IMR-90 (cell line): ENCODE measurements around the gene MYH10. TPM values are rescaled to one million over a fixed set of nuclear protein-coding genes. Genes with fewer than 3 reads are reported as not detected.
"Not testable (repeated sequence)": the region's sequence is repeated elsewhere in the genome, so short reads cannot be mapped to it uniquely, and the experiment has no call there.

ENCODE experiments used
- ATAC-seq: fragments of 200-7000 bp; cut with Tn5 transposase; 2 replicates; pipeline ENCODE4 v1.9.1; 2020; ENCODE audit warnings: low read depth, mild to moderate bottlenecking, moderate library complexity
- BruUV-seq: library from RNA; stranded (reverse); fragments of 400-500 nt; replicated peaks from 2 replicates; lab custom pipeline; 2021; lab: Mats Ljungman, UMichigan
- CTCF ChIA-PET: fragments of 300-600 bp; formaldehyde crosslinking; extraction: SDS; loops from one replicate; lab custom pipeline; 2021; ENCODE audit warnings: antibody characterized with exemption; lab: Yijun Ruan, JAX
- POLR2A ChIA-PET: fragments of 300-600 bp; sonication (Branson Sonifier 250); formaldehyde crosslinking; loops from one replicate; lab custom pipeline; 2022; ENCODE audit warnings: antibody characterized with exemption; ENCODE audit not compliant: unreplicated experiment; lab: Charles Lee
- DNase-seq: peaks from one replicate; pipeline ENCODE4 v3.0.0; 2013
- H2AFZ ChIP-seq: replicated peaks from 2 replicates; pipeline ENCODE3; 2013; ENCODE audit warnings: low read length, mild to moderate bottlenecking; ENCODE audit not compliant: poor library complexity
- H2AK5ac ChIP-seq: 2 replicates; pipeline ENCODE4 v1.6.1; 2013; ENCODE audit warnings: low read depth, low read length, inconsistent platforms
- H2AK9ac ChIP-seq: replicated peaks from 2 replicates; pipeline ENCODE3; 2013; ENCODE audit warnings: mild to moderate bottlenecking, low read depth, low read length, moderate library complexity; ENCODE audit not compliant: poor library complexity
- H2BK120ac ChIP-seq: 2 replicates; pipeline ENCODE4 v1.6.1; 2013; ENCODE audit warnings: low read depth, low read length, inconsistent platforms
- H2BK15ac ChIP-seq: 3 replicates; pipeline ENCODE4 v1.6.1; 2013; ENCODE audit warnings: low read depth, low read length, inconsistent platforms
- H2BK20ac ChIP-seq: 2 replicates; pipeline ENCODE4 v1.6.1; 2013; ENCODE audit warnings: low read depth, mild to moderate bottlenecking, inconsistent platforms, low read length, moderate library complexity
- H2BK5ac ChIP-seq: 2 replicates; pipeline ENCODE4 v1.6.1; 2013; ENCODE audit warnings: mild to moderate bottlenecking, low read depth, low read length, inconsistent platforms; ENCODE audit not compliant: poor library complexity, severe bottlenecking
- H3K14ac ChIP-seq: replicated peaks from 2 replicates; pipeline ENCODE4 v1.6.1; 2013; ENCODE audit warnings: low read depth, low read length, inconsistent platforms
- H3K18ac ChIP-seq: 2 replicates; pipeline ENCODE4 v1.6.1; 2013; ENCODE audit warnings: low read depth, low read length, control low read depth
- H3K23ac ChIP-seq: 2 replicates; pipeline ENCODE4 v1.6.1; 2013; ENCODE audit warnings: low read depth, low read length, inconsistent platforms
- H3K27ac ChIP-seq: 2 replicates; pipeline ENCODE4 v1.5.1; 2013; ENCODE audit warnings: mild to moderate bottlenecking, control low read depth, low read length; ENCODE audit not compliant: insufficient read depth
- H3K27me3 ChIP-seq: 2 replicates; pipeline ENCODE4 v1.6.1; 2013; ENCODE audit warnings: low read length; ENCODE audit not compliant: control insufficient read depth, insufficient read depth
- H3K36me3 ChIP-seq: 2 replicates; pipeline ENCODE4 v1.6.1; 2013; ENCODE audit warnings: low read length, mixed read lengths; ENCODE audit not compliant: control insufficient read depth, insufficient read depth
- H3K4ac ChIP-seq: 2 replicates; pipeline ENCODE4 v1.6.1; 2013; ENCODE audit warnings: low read depth, low read length, inconsistent platforms
- H3K4me1 ChIP-seq: 2 replicates; pipeline ENCODE4 v1.6.1; 2013; ENCODE audit warnings: low read length, mixed read lengths; ENCODE audit not compliant: control insufficient read depth, insufficient read depth
- H3K4me2 ChIP-seq: 2 replicates; pipeline ENCODE4 v1.6.1; 2013; ENCODE audit warnings: low read depth, mild to moderate bottlenecking, control low read depth, low read length, moderate library complexity
- H3K4me3 ChIP-seq: 2 replicates; pipeline ENCODE4 v1.5.1; 2013; ENCODE audit warnings: low read depth, mild to moderate bottlenecking, control low read depth, low read length, moderate library complexity; ENCODE audit not compliant: insufficient read depth
- H3K56ac ChIP-seq: 2 replicates; pipeline ENCODE4 v1.6.1; 2013; ENCODE audit warnings: low read length, inconsistent platforms; ENCODE audit not compliant: insufficient read depth; ENCODE audit errors: extremely low read depth
- H3K79me1 ChIP-seq, 2 experiments: 2 replicates each; pipeline ENCODE4 v1.6.1; 2013; ENCODE audit warnings: low read length in 2 of 2, inconsistent platforms in 1 of 2, low read depth in 1 of 2
- H3K9ac ChIP-seq: 2 replicates; pipeline ENCODE4 v1.6.1; 2013; ENCODE audit warnings: low read depth, low read length, control low read depth
- H3K9me1 ChIP-seq: 2 replicates; pipeline ENCODE4 v1.6.1; 2013; ENCODE audit warnings: low read length, inconsistent platforms; ENCODE audit not compliant: insufficient read depth
- H3K9me3 ChIP-seq: 2 replicates; pipeline ENCODE4 v1.6.1; 2013; ENCODE audit warnings: low read length; ENCODE audit not compliant: control insufficient read depth, insufficient read depth
- H4K20me1 ChIP-seq: 2 replicates; pipeline ENCODE4 v1.6.1; 2013; ENCODE audit warnings: low read length, inconsistent platforms; ENCODE audit not compliant: insufficient read depth
- H4K5ac ChIP-seq: 2 replicates; pipeline ENCODE4 v1.6.1; 2013; ENCODE audit warnings: mild to moderate bottlenecking, low read depth, low read length, control low read depth
- H4K8ac ChIP-seq, 2 experiments: 2 replicates each; pipeline ENCODE4 v1.6.1; 2013; ENCODE audit warnings: low read depth in 2 of 2, low read length in 2 of 2, control low read depth in 1 of 2, inconsistent platforms in 1 of 2
- H4K91ac ChIP-seq: 2 replicates; pipeline ENCODE4 v1.6.1; 2013; ENCODE audit warnings: low read depth, low read length, inconsistent platforms; ENCODE audit not compliant: insufficient read depth
- MAZ ChIP-seq: IDR thresholded peaks from 2 replicates; pipeline ENCODE4 v1.6.1; 2012; ENCODE audit warnings: low read depth, mild to moderate bottlenecking, low read length, improper control_type of control experiment, moderate library complexity, borderline replicate concordance
- WGBS, 2 experiments: methylation state at CpG; one replicate each; pipeline versions ENCODE4 v1.1.5 to v1.1.7; 2013; ENCODE audit warnings: missing lambda C conversion rate in 2 of 2; ENCODE audit not compliant: insufficient read length in 1 of 2; ENCODE audit errors: extremely low coverage in 2 of 2; 5-methylcytosine and 5-hydroxymethylcytosine counted together
- dilution Hi-C: fragments of 300-500 bp; cut with HindIII; formaldehyde crosslinking; loops from one replicate; pipeline ENCODE4 v1.14.3; 2018; ENCODE audit warnings: low sequenced_read_pairs; ENCODE audit not compliant: unreplicated experiment
- in situ Hi-C: fragments of 300-500 bp; cut with MboI; formaldehyde crosslinking; loops from 3 replicates; pipeline ENCODE4 v1.14.3; 2019; ENCODE audit warnings: low sequenced_read_pairs, inconsistent platforms, mixed read lengths
- intact Hi-C: fragments of 100-400 bp; cut with micrococcal nuclease; formaldehyde crosslinking; loops from 2 replicates; pipeline ENCODE4 v1.10.0; 2022
- polyA plus RNA-seq, 3 experiments: library from polyadenylated mRNA; depleted of rRNA; stranded (reverse); fragments of >200 nt; gene quantifications; 2 replicates each; pipeline ENCODE4 v1.2.3, GENCODE V29; 2012; ENCODE audit warnings: low replicate concordance in 1 of 3
- total RNA-seq: library from RNA; depleted of rRNA; stranded (reverse); fragments of >200 nt; gene quantifications from 2 replicates; pipeline ENCODE4 v1.2.3, GENCODE V29; 2012

Gene MYH10
- total and polyA plus RNA-seq, 2 of the 4 experiments (the other 2 are of a cell fraction) = 71.2 to 95.2 TPM

DNA sequence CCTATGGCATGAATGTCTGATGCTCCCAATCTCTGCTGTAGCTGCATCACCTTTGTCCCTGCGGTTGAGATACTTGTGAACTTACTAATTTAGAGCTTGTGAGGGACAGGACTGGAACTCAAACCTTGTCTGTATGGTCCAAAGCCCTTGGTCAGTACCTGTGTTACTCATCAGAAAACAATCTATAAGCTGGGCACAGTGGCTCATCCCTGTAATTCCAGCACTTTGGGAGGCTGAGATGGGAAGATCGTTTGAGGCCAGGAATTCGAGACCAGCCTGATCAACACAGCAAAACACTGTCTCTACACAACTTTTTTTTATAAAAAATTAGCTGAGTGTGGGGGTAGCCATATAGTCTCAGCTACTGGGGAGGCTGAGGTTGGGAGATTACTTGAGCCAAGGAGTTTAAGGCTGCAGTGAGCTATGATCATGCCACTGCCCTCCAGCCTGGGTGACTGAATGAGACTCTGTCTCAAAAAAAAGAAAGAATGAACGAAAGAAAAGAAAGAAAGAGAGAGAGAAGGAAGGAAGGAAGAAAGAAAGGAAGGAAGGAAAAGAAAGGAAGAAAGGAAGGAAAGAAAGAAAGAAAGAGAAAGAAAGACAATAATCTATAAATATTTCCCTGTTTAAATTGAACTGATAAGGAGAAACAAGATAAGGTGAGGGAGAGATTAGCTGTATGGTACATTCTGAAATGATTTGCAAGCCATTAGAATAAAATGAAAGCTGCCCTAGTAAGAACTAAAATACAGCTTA, 31.7 kb upstream of the MYH10 start:
- TF ChIP-seq MAZ = no peak
- ChIA-PET CTCF (no interaction called here), POLR2A (no interaction called here)
- no TSS peak for BruUV-seq
- H2AK9ac ChIP-seq = no peak overlapping the region
- no peak overlapping the region for H2AFZ ChIP-seq
- H4K8ac ChIP-seq = no peak overlapping the region
- no peak overlapping the region for H3K4me3 ChIP-seq
- no peaks in the 10 kb centered on the region for H3K36me3 ChIP-seq
- H3K4me2 ChIP-seq = no peak overlapping the region
- in situ Hi-C loops (no loop called here), dilution Hi-C loops (no loop called here), intact Hi-C loops (no loop called here)
- no peak overlapping the region for H3K9ac ChIP-seq
- no peak overlapping the region for H2BK15ac ChIP-seq
- no peaks in the 10 kb centered on the region for H3K79me1 ChIP-seq
- no peak overlapping the region for H4K5ac ChIP-seq
- H3K9me1 ChIP-seq = no peaks in the 10 kb centered on the region
- no peak for DNase-seq
- no peaks in the 10 kb centered on the region for H4K20me1 ChIP-seq
- H3K9me3 ChIP-seq = 0 out of 2 replicates have a peak, but pooled peaks cover 3% of the 10 kb centered on the region
- H2BK5ac ChIP-seq = no peak overlapping the region
- H3K27ac ChIP-seq = no peak overlapping the region
- whole genome bisulfite sequencing, 2 experiments = no CpG with 5 or more reads among the region's 4 CpGs
- H3K27me3 ChIP-seq = peaks cover 10% of the 10 kb centered on the region
- no peak overlapping the region for H3K18ac ChIP-seq
- no peak overlapping the region for H2AK5ac ChIP-seq
- H3K23ac ChIP-seq = no peak overlapping the region
- no peak overlapping the region for H2BK20ac ChIP-seq
- H3K14ac ChIP-seq = no peak overlapping the region
- no peak overlapping the region for H3K56ac ChIP-seq
- H4K91ac ChIP-seq = no peak overlapping the region
- ATAC-seq = no peak
- no peak overlapping the region for H3K4ac ChIP-seq
- H2BK120ac ChIP-seq = no peak overlapping the region
- no peaks in the 10 kb centered on the region for H3K4me1 ChIP-seq

DNA sequence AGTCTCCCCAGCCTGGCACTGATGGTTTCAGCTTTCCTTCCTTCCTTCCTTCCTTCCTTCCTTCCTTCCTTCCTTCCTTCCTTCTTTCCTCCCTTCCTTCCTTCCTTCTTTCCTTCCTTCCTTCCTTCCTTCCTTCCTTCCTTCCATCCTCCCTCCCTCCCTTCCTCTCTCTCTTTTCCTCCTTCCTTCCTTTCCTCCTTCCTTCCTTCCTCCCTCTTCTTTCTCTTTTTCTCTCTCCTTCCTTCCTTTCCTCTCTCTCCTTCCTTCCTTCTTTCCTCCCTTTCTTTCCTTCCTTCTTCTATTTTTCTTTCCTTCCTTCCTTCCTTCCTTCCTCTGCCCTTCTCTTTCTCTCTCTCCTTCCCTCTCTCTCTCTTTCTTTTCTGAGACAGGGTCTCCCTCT, 30.2 kb upstream of the MYH10 start:
- H2AK9ac ChIP-seq, BruUV-seq, H3K4me3 ChIP-seq, H3K9me1 ChIP-seq, H2BK15ac ChIP-seq, H3K4me2 ChIP-seq, H3K23ac ChIP-seq, DNase-seq, H3K27me3 ChIP-seq, POLR2A ChIA-PET, H2BK20ac ChIP-seq, H3K9me3 ChIP-seq, H3K4me1 ChIP-seq, H3K56ac ChIP-seq, H3K27ac ChIP-seq, H2AK5ac ChIP-seq, ATAC-seq, dilution Hi-C loops, H3K14ac ChIP-seq, in situ Hi-C loops, intact Hi-C loops, H3K79me1 ChIP-seq, H4K5ac ChIP-seq, H4K8ac ChIP-seq, H2BK5ac ChIP-seq, H4K20me1 ChIP-seq, H2BK120ac ChIP-seq, H2AFZ ChIP-seq, H4K91ac ChIP-seq, CTCF ChIA-PET, H3K4ac ChIP-seq, H3K36me3 ChIP-seq, H3K18ac ChIP-seq, H3K9ac ChIP-seq: not testable (repeated sequence)
